Psoas muscle (tissue), 8 donors: Measurements from ENCODE around the gene C18orf32. TPM values are rescaled to one million over a fixed set of nuclear protein-coding genes. Genes with fewer than 3 reads are reported as not detected.

Experiments used
- ATAC-seq, 4 donors: fragments of 200-7000 bp; cut with Tn5 transposase; one replicate each; pipeline ENCODE4 v1.9.1; 2020; ENCODE audit warnings: moderate library complexity in 3 of 4, mild to moderate bottlenecking in 2 of 4
- DNase-seq, 2 donors: peaks; one replicate each; pipeline ENCODE4 v3.0.0-alpha.2; 2020
- H3K27ac ChIP-seq: fragments of 200-600 bp; one replicate; pipeline ENCODE4 v1.8.0; 2022
- H3K27me3 ChIP-seq, 3 donors: fragments of 200-600 bp in 1 of 3; one replicate each; pipeline versions ENCODE4 v1.6.1 to v1.8.0; 2013 to 2022; ENCODE audit warnings: low read length in 2 of 3, mild to moderate bottlenecking in 2 of 3, moderate library complexity in 1 of 3; ENCODE audit not compliant: insufficient read depth in 3 of 3
- H3K36me3 ChIP-seq, 2 donors: fragments of 200-600 bp in 1 of 2; one replicate each; pipeline versions ENCODE4 v1.6.1 to v1.8.0; 2013 to 2022; ENCODE audit warnings: low read depth in 1 of 2, mild to moderate bottlenecking in 1 of 2, moderate library complexity in 1 of 2; ENCODE audit not compliant: insufficient read depth in 1 of 2
- H3K4me1 ChIP-seq: fragments of 200-600 bp; one replicate; pipeline ENCODE4 v1.8.0; 2022
- H3K4me3 ChIP-seq: fragments of 200-600 bp; one replicate; pipeline ENCODE4 v1.8.0; 2022; ENCODE audit warnings: mild to moderate bottlenecking
- H3K9me3 ChIP-seq: fragments of 200-600 bp; one replicate; pipeline ENCODE4 v1.8.0; 2022
- CTCF ChIP-seq: fragments of 200-600 bp; IDR thresholded peaks from one replicate; pipeline ENCODE4 v1.8.0; 2022; ENCODE audit warnings: antibody characterized with exemption
- WGBS, 3 donors: extraction: QIAGEN DNeasy Blood & Tissue Kit; methylation state at CpG; one replicate each; pipeline versions ENCODE4 v1.1.6 to v1.1.7; 2013; 5-methylcytosine and 5-hydroxymethylcytosine counted together
- intact Hi-C, 2 donors: fragments of 100-400 bp; cut with DNase I; formaldehyde crosslinking; loops; one replicate each; pipeline versions ENCODE4 v1.11.0 to v1.14.2; 2022
- polyA plus RNA-seq, 3 donors: library from polyadenylated mRNA; stranded (reverse); fragments of 200-250 nt; gene quantifications; one replicate each; pipeline ENCODE4 v1.2.3, GENCODE V29; 2013
- total RNA-seq, 4 donors: library from RNA; stranded (reverse); fragmentation: NEBNext Ultra II Directional in 2 of 4; extraction: Animal tissue kit (Norgen Biotek cat#: 25700) in 2 of 4; gene quantifications; one replicate each; pipeline versions ENCODE4 v1.2.1 to v1.2.4, GENCODE V29; 2021 to 2023
- donor health status: healthy with polysubstance abuse.
- donor health status: DM: no; HTN: no; CAD: no; lungs with moderate emphysema.
- donor health status: Bipolar disorder and iron deficiency.
- donor health status: healthy.
- donor health status: DM: yes; HTN: yes; CAD: no.
- donor health status: DM: no; HTN: no; CAD: no.
- donor health status: DM: no; HTN: no; CAD: no.
- donor health status: DM: yes; HTN: yes; CAD: no.

Gene C18orf32
- total and polyA plus RNA-seq, 7 donors = 25.7 to 75.9 (median 39.6) TPM

- TF ChIP-seq CTCF = no peak
- peak overlapping the region; percentile 94 for H3K27ac ChIP-seq
- WGBS, 3 donors = 17 to 22% (median 17%) methylated on average over 7 of the region's 7 CpGs
- ATAC-seq (no peak), DNase-seq (no peak)
- intact Hi-C loops = loop anchor here in 1 of 2 donors (10.0 kb wide), 1 partner anchor 323 kb away; the partner anchor contains the start of gene ACAA2
- peaks cover 28% of the 10 kb centered on the region for H3K4me1 ChIP-seq
- H3K36me3 ChIP-seq = peaks cover 3 to 41% of the 10 kb centered on the region in 2 donors
- peak overlapping the region; percentile 90 for H3K4me3 ChIP-seq
- no peaks in the 10 kb centered on the region for H3K9me3 ChIP-seq
- H3K27me3 ChIP-seq = no peaks in the 10 kb centered on the region
Measured at GRCh38 chr18:49491534-49491856, 4.5 kb upstream of the C18orf32 start.

- ATAC-seq (no peak), DNase-seq (no peak)
- intact Hi-C loops = loop anchor here in 1 of 2 donors (10.0 kb wide), 1 partner anchor 324 kb away; the partner anchor contains the start of gene ACAA2
- 56 to 70% (median 56%) methylated on average over 4 of the region's 4 CpGs for WGBS, 3 donors
- no peaks in the 10 kb centered on the region for H3K9me3 ChIP-seq
- H3K27ac ChIP-seq = peak overlapping the region; percentile 94
- peak overlapping the region; percentile 90 for H3K4me3 ChIP-seq
- H3K36me3 ChIP-seq = peaks cover 3 to 41% of the 10 kb centered on the region in 2 donors
- no peaks in the 10 kb centered on the region for H3K27me3 ChIP-seq
- peaks cover 33% of the 10 kb centered on the region for H3K4me1 ChIP-seq
- TF ChIP-seq CTCF = no peak
Measured at GRCh38 chr18:49490246-49490762, 3.3 kb upstream of the C18orf32 start.

DNA sequence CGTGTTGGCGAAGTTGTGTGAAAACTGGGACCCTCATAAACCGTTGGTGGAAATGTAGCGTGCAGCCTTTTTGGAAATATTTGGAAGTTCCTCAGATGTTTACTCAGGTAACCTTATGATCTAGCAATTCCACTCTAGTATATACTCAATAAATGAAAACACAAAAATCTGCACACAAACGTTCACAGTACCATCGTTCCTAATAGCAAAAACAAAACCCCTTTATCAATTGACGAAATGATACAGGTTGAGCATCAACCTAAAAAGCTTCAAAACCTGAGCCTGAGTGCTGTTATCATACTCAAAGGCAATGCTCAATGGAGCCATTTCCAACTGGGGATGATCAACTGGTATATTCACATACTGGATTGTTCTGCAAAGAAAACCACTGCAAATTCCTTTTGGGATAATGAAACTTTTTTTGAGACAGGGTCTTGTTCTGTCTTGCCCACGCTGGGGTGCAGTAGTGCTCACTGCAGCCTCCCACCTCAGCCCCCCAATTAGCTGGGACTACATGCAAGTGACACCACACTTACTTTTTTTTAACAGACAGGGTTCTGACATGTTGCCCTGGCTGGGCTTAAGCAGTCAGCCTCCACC, 777 bp upstream of the C18orf32 start:
- Histone ChIP-seq H3K36me3 (peaks cover 5 to 51% of the 10 kb centered on the region in 2 donors), H3K27ac (peak overlapping the region; percentile 98), H3K27me3 (no peaks in the 10 kb centered on the region), H3K4me1 (peaks cover 33% of the 10 kb centered on the region), H3K4me3 (peak overlapping the region; percentile 95), H3K9me3 (no peaks in the 10 kb centered on the region)
- 59 to 67% (median 64%) methylated on average over 8 of the region's 8 CpGs for WGBS, 3 donors
- DNase-seq (no peak), ATAC-seq (no peak)
- no peak for TF ChIP-seq CTCF
- intact Hi-C loops = no loop called here

- Histone ChIP-seq H3K27ac (peak overlapping the region; percentile 98), H3K4me1 (peaks cover 33% of the 10 kb centered on the region), H3K4me3 (peak overlapping the region; percentile 95), H3K27me3 (no peaks in the 10 kb centered on the region), H3K9me3 (no peaks in the 10 kb centered on the region), H3K36me3 (peaks cover 7 to 63% of the 10 kb centered on the region in 2 donors)
- no peak for TF ChIP-seq CTCF
- ATAC-seq (peak; percentile 42 to 65 (median 50)), DNase-seq (no peak)
- intact Hi-C loops = no loop called here
- WGBS, 3 donors = 1 to 3% (median 2%) methylated on average over 10 of the region's 10 CpGs
Measured at GRCh38 chr18:49486606-49486952, 455 bp downstream of the C18orf32 start.

- H3K36me3 ChIP-seq = peaks cover 10 to 63% of the 10 kb centered on the region in 2 donors
- peak overlapping the region; percentile 95 for H3K4me3 ChIP-seq
- H3K27me3 ChIP-seq = no peaks in the 10 kb centered on the region
- DNase-seq = no peak
- 25 to 30% (median 28%) methylated on average over 8 of the region's 8 CpGs for WGBS, 3 donors
- H3K9me3 ChIP-seq = no peaks in the 10 kb centered on the region
- intact Hi-C loops = no loop called here
- H3K27ac ChIP-seq = peak overlapping the region; percentile 98
- ATAC-seq = no peak
- no peak for TF ChIP-seq CTCF
- H3K4me1 ChIP-seq = peaks cover 29% of the 10 kb centered on the region
Measured at GRCh38 chr18:49486134-49486533, 900 bp downstream of the C18orf32 start.
